ENCODE data around the gene HINT1. TPM values are rescaled to one million over a fixed set of nuclear protein-coding genes. Genes with fewer than 3 reads are reported as not detected.

The HINT1 gene
- total and polyA plus RNA-seq, 2 experiments from 2014 or later: 125 to 456 TPM

DNA sequence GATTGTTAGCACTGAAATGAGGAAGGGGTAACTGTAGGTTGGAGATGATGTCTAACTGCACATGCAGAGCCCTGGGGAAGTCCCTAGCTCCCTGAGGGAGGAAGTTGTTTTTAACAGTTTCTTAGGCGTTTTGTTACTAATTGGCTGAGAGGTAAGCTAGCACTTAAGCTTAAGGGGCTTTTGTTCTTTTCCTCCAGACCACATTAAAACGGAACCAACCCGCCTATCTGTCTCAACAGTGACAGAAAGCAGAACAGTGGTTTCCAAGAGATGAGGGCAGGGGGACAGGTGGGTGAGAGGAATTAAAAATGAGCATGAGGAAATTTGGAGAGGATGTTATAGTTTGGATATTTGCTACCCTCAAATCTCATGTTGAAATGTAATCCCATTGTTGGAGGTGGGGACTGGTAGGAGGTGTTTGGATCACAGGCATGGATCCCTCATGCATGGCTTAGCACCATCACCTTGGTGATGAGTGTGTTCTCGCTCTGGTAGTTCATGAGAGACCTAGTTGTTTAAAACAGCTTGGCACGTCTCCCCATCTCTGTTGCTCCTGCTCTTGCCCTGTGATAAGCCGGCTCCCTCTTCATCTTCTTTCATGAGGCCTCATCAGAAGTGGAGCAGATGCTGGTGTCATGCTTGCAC lies 44.6 kb upstream of the HINT1 start:
- Histone ChIP-seq H3K36me3 (no peaks in the 10 kb centered on the region), H3K27me3 (no peaks in the 10 kb centered on the region), H3K27ac (no peak overlapping the region), H3K4me3 (no peak overlapping the region), H3K4me1 (ENCODE audit: low read depth) (peaks cover 5% of the 10 kb centered on the region), H3K9me3 (ENCODE audit: low read depth) (no peaks in the 10 kb centered on the region)
- TF ChIP-seq, protein P1, sequence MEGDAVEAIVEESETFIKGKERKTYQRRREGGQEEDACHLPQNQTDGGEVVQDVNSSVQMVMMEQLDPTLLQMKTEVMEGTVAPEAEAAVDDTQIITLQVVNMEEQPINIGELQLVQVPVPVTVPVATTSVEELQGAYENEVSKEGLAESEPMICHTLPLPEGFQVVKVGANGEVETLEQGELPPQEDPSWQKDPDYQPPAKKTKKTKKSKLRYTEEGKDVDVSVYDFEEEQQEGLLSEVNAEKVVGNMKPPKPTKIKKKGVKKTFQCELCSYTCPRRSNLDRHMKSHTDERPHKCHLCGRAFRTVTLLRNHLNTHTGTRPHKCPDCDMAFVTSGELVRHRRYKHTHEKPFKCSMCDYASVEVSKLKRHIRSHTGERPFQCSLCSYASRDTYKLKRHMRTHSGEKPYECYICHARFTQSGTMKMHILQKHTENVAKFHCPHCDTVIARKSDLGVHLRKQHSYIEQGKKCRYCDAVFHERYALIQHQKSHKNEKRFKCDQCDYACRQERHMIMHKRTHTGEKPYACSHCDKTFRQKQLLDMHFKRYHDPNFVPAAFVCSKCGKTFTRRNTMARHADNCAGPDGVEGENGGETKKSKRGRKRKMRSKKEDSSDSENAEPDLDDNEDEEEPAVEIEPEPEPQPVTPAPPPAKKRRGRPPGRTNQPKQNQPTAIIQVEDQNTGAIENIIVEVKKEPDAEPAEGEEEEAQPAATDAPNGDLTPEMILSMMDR (IDR thresholded peaks at IDR 0.05; ENCODE audit: low read depth, low read length): no peak
- DNase-seq (ENCODE audit: low read depth in 1 of 2, low spot score in 1 of 2): no peak

DNA sequence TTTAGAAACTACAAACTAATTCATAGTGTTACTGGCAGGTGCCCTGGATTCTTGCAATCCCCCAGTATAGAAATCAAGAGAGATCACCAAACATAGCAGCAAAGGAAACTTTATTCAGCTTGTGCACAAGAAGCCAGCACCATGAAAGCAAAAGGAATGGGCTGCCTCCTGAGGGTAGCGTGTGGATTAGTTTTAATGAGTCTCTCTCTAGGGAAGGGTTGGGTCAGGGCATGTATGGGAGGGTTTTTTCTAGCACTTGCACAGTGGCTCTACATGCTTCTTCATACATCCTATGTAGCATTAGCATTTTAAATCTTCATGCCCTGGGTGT lies 44.1 kb upstream of the HINT1 start:
- no peaks in the 10 kb centered on the region for H3K4me1 ChIP-seq (ENCODE audit: low read depth)
- TF ChIP-seq, protein P1 (IDR thresholded peaks at IDR 0.05; ENCODE audit: low read depth, low read length): no peak
- H3K27me3 ChIP-seq: no peaks in the 10 kb centered on the region
- H3K9me3 ChIP-seq (ENCODE audit: low read depth): no peaks in the 10 kb centered on the region
- no peaks in the 10 kb centered on the region for H3K36me3 ChIP-seq
- H3K4me3 ChIP-seq: no peak overlapping the region
- no peak overlapping the region for H3K27ac ChIP-seq
- no peak for DNase-seq (ENCODE audit: low read depth in 1 of 2, low spot score in 1 of 2)

DNA sequence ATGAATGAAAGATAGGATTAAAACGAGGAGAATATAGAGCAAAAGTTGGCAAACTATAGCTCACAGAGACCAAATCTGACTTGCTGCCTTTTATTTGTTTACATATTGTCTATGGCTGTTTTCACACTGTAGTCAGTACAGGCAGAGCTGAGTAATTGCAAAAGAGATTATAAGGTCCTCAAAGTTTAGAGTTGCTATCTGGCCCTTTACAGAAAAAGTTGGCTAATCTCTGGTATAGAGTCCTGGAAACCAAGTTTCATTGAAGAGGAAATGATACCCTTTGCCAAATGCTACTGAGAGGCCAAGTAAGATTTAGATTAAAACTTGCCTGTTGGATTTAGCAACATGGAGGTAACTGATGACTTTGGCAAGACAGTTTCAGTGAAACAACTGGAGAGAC lies 41.7 kb upstream of the HINT1 start:
- no peaks in the 10 kb centered on the region for H3K36me3 ChIP-seq
- DNase-seq (ENCODE audit: low read depth in 1 of 2, low spot score in 1 of 2): no peak
- no peaks in the 10 kb centered on the region for H3K4me1 ChIP-seq (ENCODE audit: low read depth)
- TF ChIP-seq, protein P1 (IDR thresholded peaks at IDR 0.05; ENCODE audit: low read depth, low read length): no peak
- H3K4me3 ChIP-seq: no peak overlapping the region
- no peaks in the 10 kb centered on the region for H3K27me3 ChIP-seq
- no peaks in the 10 kb centered on the region for H3K9me3 ChIP-seq (ENCODE audit: low read depth)
- H3K27ac ChIP-seq: no peak overlapping the region

DNA sequence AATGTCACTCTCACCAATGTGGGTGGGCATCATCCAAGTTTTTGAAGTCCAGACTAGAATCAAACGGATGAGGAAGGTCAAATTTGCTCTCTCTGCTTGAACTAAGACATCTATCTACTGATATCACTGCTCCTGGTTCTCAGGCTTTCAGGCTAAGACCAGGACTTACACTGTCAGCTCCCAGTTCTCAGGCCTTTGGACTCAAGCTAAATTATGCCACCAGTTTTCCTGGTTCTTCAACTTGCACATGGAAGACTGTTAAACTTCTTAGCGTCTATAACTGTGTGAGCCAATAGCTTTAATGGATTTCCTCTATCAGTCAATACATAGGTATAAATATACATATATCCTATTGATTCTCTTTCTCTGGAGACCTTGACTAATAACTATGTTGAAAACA lies 41.0 kb upstream of the HINT1 start:
- Histone ChIP-seq H3K4me1 (ENCODE audit: low read depth) (no peaks in the 10 kb centered on the region), H3K4me3 (no peak overlapping the region), H3K9me3 (ENCODE audit: low read depth) (no peaks in the 10 kb centered on the region), H3K36me3 (no peaks in the 10 kb centered on the region), H3K27ac (no peak overlapping the region), H3K27me3 (no peaks in the 10 kb centered on the region)
- DNase-seq (ENCODE audit: low read depth in 1 of 2, low spot score in 1 of 2): no peak
- TF ChIP-seq, protein P1 (IDR thresholded peaks at IDR 0.05; ENCODE audit: low read depth, low read length): no peak

DNA sequence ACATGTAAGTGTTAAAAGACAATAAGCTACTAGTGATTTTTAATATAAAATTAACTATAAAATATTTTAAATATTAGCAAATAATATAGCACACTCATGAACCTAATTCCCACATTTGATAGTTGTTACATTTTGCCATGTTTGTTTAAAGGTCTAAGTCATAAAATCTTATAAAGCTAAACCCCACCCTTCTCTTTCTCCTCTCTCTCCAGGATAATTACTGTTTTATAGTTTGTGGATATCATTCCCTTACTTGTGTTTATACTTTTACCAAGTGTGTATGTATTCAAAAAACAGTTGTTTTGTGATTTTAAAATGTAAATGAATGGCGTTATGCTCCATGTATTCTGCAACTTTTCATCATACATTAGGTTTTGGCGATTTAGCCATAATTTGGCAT lies 39.9 kb upstream of the HINT1 start:
- peaks cover 7% of the 10 kb centered on the region for H3K36me3 ChIP-seq
- no peaks in the 10 kb centered on the region for H3K9me3 ChIP-seq (ENCODE audit: low read depth)
- no peaks in the 10 kb centered on the region for H3K4me1 ChIP-seq (ENCODE audit: low read depth)
- H3K27me3 ChIP-seq: no peaks in the 10 kb centered on the region
- TF ChIP-seq, protein P1 (IDR thresholded peaks at IDR 0.05; ENCODE audit: low read depth, low read length): no peak
- no peak overlapping the region for H3K4me3 ChIP-seq
- no peak overlapping the region for H3K27ac ChIP-seq
- DNase-seq (ENCODE audit: low read depth in 1 of 2, low spot score in 1 of 2): no peak

All from cardiac muscle cell (in vitro differentiated cells and primary cell).